IgD-negative memory B cell (primary cell): ENCODE results near the gene STPG4. TPM values are rescaled to one million over a fixed set of nuclear protein-coding genes. Genes with fewer than 3 reads are reported as not detected.

Experiments
- H3K27ac Mint-ChIP-seq, 3 donors: one replicate each; pipeline ENCODE4 v1.8.0; 2020 to 2022; ENCODE audit warnings: mild to moderate bottlenecking in 3 of 3, mixed read lengths in 3 of 3, moderate library complexity in 1 of 3
- H3K27me3 Mint-ChIP-seq: one replicate; pipeline ENCODE4 v1.8.0; 2021; ENCODE audit warnings: mixed read lengths
- H3K36me3 Mint-ChIP-seq: one replicate; pipeline ENCODE4 v1.8.0; 2020; ENCODE audit warnings: mild to moderate bottlenecking, mixed read lengths
- H3K4me1 Mint-ChIP-seq, 3 donors: one replicate each; pipeline ENCODE4 v1.8.0; 2020 to 2022; ENCODE audit warnings: mixed read lengths in 3 of 3, mild to moderate bottlenecking in 1 of 3
- H3K4me3 Mint-ChIP-seq, 4 donors: one replicate each; pipeline ENCODE4 v1.8.0; 2020 to 2022; ENCODE audit warnings: mild to moderate bottlenecking in 4 of 4, mixed read lengths in 4 of 4, moderate library complexity in 3 of 4
- H3K9me3 Mint-ChIP-seq, 3 donors: one replicate each; pipeline ENCODE4 v1.8.0; 2020 to 2021; ENCODE audit warnings: mixed read lengths in 3 of 3, mild to moderate bottlenecking in 1 of 3
- polyA plus RNA-seq: library from polyadenylated mRNA; unstranded; fragments of 300-500 nt; fragmentation: Illumina TruSeq; gene quantifications from one replicate; pipeline ENCODE4 v1.2.3, GENCODE V29; 2021

STPG4 gene
- polyA plus RNA-seq, 1 donor from 2014 or later: not detected

GRCh38 chr2:47162780-47163179, 7.7 kb upstream of the STPG4 start:
- Mint-ChIP-seq H3K4me3 (no peak overlapping the region), H3K9me3 (no peaks in the 10 kb centered on the region), H3K27me3 (no peaks in the 10 kb centered on the region), H3K36me3 (peaks cover 7% of the 10 kb centered on the region), H3K4me1 (peaks cover 18 to 22% (median 18%) of the 10 kb centered on the region in 3 donors), H3K27ac (no peak overlapping the region)

DNA sequence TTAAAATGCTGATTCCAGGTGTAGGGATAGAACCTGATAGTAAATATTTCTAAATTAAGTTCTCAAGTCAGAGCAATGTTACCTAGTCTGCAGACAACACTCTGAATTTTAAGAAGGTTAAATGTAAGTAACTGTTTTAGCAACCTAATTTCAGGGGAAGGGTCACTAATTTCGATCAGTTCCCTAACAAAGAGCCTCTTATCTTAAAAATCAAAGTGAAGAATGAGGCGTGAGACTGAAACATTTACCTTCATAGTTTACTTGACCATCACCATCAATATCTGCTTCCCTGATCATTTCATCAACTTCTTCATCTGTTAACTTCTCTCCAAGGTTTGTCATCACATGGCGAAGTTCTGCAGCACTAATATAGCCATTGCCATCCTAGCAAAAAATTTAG, 6.4 kb upstream of the STPG4 start:
- H3K27ac Mint-ChIP-seq: no peak overlapping the region
- peaks cover 7% of the 10 kb centered on the region for H3K36me3 Mint-ChIP-seq
- H3K9me3 Mint-ChIP-seq: no peaks in the 10 kb centered on the region
- H3K4me3 Mint-ChIP-seq: no peak overlapping the region
- no peaks in the 10 kb centered on the region for H3K27me3 Mint-ChIP-seq
- H3K4me1 Mint-ChIP-seq: peaks cover 17 to 23% (median 18%) of the 10 kb centered on the region in 3 donors

- Mint-ChIP-seq H3K4me1 (peaks cover 17 to 25% (median 19%) of the 10 kb centered on the region in 3 donors), H3K36me3 (peaks cover 7% of the 10 kb centered on the region), H3K9me3 (no peaks in the 10 kb centered on the region)
Observed at GRCh38 chr2:47160660-47161059, 5.6 kb upstream of the STPG4 start.

GRCh38 chr2:47160211-47160610, 5.1 kb upstream of the STPG4 start:
- Mint-ChIP-seq H3K27me3 (no peaks in the 10 kb centered on the region), H3K4me3 (no peak overlapping the region), H3K4me1 (peaks cover 16 to 23% (median 17%) of the 10 kb centered on the region in 3 donors), H3K27ac (peak overlapping the region in 1 of 3 donors; percentile 72), H3K36me3 (peaks cover 7% of the 10 kb centered on the region), H3K9me3 (no peaks in the 10 kb centered on the region)

More at GRCh38 chr2:47160660-47161059, 5.6 kb upstream of the STPG4 start:
- Mint-ChIP-seq H3K27me3 (no peaks in the 10 kb centered on the region), H3K27ac (no peak overlapping the region), H3K4me3 (no peak overlapping the region)

- peak overlapping the region in 1 of 3 donors; percentile 72 for H3K27ac Mint-ChIP-seq
Observed at GRCh38 chr2:47159627-47160026, 4.5 kb upstream of the STPG4 start.

GRCh38 chr2:47158576-47158975, 3.5 kb upstream of the STPG4 start:
- H3K36me3 Mint-ChIP-seq: peaks cover 9% of the 10 kb centered on the region
- H3K27me3 Mint-ChIP-seq: no peaks in the 10 kb centered on the region
- H3K4me3 Mint-ChIP-seq: no peak overlapping the region
- H3K9me3 Mint-ChIP-seq: no peaks in the 10 kb centered on the region
- no peak overlapping the region for H3K27ac Mint-ChIP-seq
- H3K4me1 Mint-ChIP-seq: peaks cover 11 to 16% (median 12%) of the 10 kb centered on the region in 3 donors

More at GRCh38 chr2:47159627-47160026, 4.5 kb upstream of the STPG4 start:
- H3K4me1 Mint-ChIP-seq: peaks cover 13 to 17% (median 15%) of the 10 kb centered on the region in 3 donors
- H3K9me3 Mint-ChIP-seq: no peaks in the 10 kb centered on the region
- no peak overlapping the region for H3K4me3 Mint-ChIP-seq
- H3K27me3 Mint-ChIP-seq: no peaks in the 10 kb centered on the region
- peaks cover 9% of the 10 kb centered on the region for H3K36me3 Mint-ChIP-seq

DNA sequence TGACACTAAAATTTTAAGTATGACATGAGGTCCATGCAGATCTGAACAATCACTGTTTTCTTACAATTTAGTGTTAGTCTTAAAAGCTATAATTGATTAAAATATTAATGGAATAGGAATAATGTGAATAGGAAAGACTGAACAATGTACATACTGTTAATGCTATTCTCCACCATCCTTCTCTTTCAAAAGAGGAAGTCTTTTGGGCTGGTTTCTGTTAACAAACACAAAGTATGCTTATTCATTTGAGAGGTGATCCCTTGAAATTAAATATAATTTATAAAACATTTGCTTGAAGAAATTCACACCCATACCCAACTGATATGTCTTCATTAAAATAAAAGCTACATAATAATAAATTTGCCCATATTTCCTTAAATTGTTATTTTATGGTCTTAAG, 2.3 kb downstream of the STPG4 start:
- Mint-ChIP-seq H3K27me3 (no peaks in the 10 kb centered on the region), H3K9me3 (peaks cover 0 to 3% (median 0%) of the 10 kb centered on the region in 3 donors), H3K4me3 (no peak overlapping the region), H3K36me3 (peaks cover 18% of the 10 kb centered on the region), H3K4me1 (peaks cover 6 to 18% (median 8%) of the 10 kb centered on the region in 3 donors), H3K27ac (no peak overlapping the region)

- H3K36me3 Mint-ChIP-seq: peaks cover 18% of the 10 kb centered on the region
Observed at GRCh38 chr2:47150175-47150574, 4.9 kb downstream of the STPG4 start.

DNA sequence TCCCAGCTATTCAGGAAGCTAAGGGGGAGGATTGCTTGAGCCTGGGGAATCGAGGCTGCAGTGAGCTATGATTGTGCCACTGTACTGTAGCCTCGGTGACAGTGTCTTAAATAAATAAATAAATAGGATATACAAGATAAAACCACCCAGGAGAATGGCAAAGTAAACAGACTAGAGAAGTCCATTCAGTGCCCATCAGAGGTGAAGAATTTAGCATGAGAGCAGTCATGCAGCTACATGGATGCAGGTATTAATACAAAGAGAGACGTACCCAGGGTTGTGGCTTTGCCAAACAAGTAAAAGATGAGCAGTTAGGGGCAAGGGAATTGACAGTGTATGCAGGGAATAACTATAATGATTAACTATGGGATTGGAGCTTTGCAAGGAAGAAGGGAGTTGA, 8.1 kb downstream of the STPG4 start:
- H3K27me3 Mint-ChIP-seq: no peaks in the 10 kb centered on the region
- peaks cover 0 to 3% (median 0%) of the 10 kb centered on the region in 3 donors for H3K9me3 Mint-ChIP-seq
- no peak overlapping the region for H3K27ac Mint-ChIP-seq
- no peak overlapping the region for H3K4me3 Mint-ChIP-seq
- peaks cover 12% of the 10 kb centered on the region for H3K36me3 Mint-ChIP-seq
- no peaks in the 10 kb centered on the region for H3K4me1 Mint-ChIP-seq

More at GRCh38 chr2:47150175-47150574, 4.9 kb downstream of the STPG4 start:
- Mint-ChIP-seq H3K4me1 (peaks cover 3 to 5% (median 4%) of the 10 kb centered on the region in 3 donors), H3K27ac (no peak overlapping the region), H3K27me3 (no peaks in the 10 kb centered on the region), H3K4me3 (no peak overlapping the region), H3K9me3 (peaks cover 0 to 3% (median 0%) of the 10 kb centered on the region in 3 donors)

GRCh38 chr2:47145466-47145865, 9.6 kb downstream of the STPG4 start:
- Mint-ChIP-seq H3K36me3 (peaks cover 10% of the 10 kb centered on the region), H3K4me1 (no peaks in the 10 kb centered on the region), H3K27me3 (no peaks in the 10 kb centered on the region), H3K4me3 (no peak overlapping the region), H3K27ac (no peak overlapping the region), H3K9me3 (peaks cover 0 to 3% (median 0%) of the 10 kb centered on the region in 3 donors)

- H3K27ac Mint-ChIP-seq: no peak overlapping the region
- H3K4me3 Mint-ChIP-seq: no peak overlapping the region
- no peaks in the 10 kb centered on the region for H3K27me3 Mint-ChIP-seq
- H3K4me1 Mint-ChIP-seq: no peaks in the 10 kb centered on the region
- H3K9me3 Mint-ChIP-seq: peaks cover 6 to 19% (median 17%) of the 10 kb centered on the region in 3 donors
- H3K36me3 Mint-ChIP-seq: peaks cover 6% of the 10 kb centered on the region
Observed at GRCh38 chr2:47141520-47141919, 13.6 kb downstream of the STPG4 start.

- Mint-ChIP-seq H3K9me3 (peaks cover 12 to 34% (median 21%) of the 10 kb centered on the region in 3 donors), H3K4me1 (no peaks in the 10 kb centered on the region), H3K27me3 (no peaks in the 10 kb centered on the region), H3K27ac (no peak overlapping the region), H3K4me3 (no peak overlapping the region), H3K36me3 (peaks cover 7% of the 10 kb centered on the region)
Observed at GRCh38 chr2:47134386-47135090, 20.6 kb downstream of the STPG4 start.

- Mint-ChIP-seq H3K4me3 (no peak overlapping the region), H3K4me1 (no peaks in the 10 kb centered on the region), H3K36me3 (peaks cover 5% of the 10 kb centered on the region), H3K9me3 (peaks cover 8 to 29% (median 14%) of the 10 kb centered on the region in 3 donors), H3K27ac (no peak overlapping the region), H3K27me3 (no peaks in the 10 kb centered on the region)
Observed at GRCh38 chr2:47133046-47133445, 22.1 kb downstream of the STPG4 start.

- Mint-ChIP-seq H3K4me1 (peaks cover 0 to 2% (median 0%) of the 10 kb centered on the region in 3 donors), H3K9me3 (peaks cover 2 to 8% (median 5%) of the 10 kb centered on the region in 3 donors), H3K36me3 (peaks cover 4% of the 10 kb centered on the region), H3K4me3 (no peak overlapping the region), H3K27me3 (no peaks in the 10 kb centered on the region), H3K27ac (no peak overlapping the region)
Observed at GRCh38 chr2:47129191-47129706, 25.9 kb downstream of the STPG4 start.

DNA sequence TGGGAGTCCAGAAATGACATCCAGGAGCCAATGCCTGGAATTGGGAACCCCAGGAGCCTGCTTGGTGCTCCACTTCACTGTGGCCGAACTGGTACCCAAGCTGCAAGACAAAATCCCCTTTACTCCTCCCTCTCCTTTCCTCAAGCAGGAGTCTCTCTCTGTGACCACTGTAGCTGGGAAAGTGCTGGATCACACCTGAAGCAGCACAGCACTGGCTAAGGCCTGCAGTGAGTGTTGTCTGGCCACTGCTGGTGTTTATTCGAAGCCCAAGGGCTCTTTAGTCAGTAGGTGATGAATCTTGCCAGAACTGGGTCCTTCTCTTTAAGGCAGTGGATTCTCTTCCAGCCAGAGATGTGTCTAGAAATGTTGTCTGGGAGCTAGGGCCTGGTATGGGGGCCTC, 26.4 kb downstream of the STPG4 start:
- Mint-ChIP-seq H3K4me3 (no peak overlapping the region), H3K27ac (no peak overlapping the region), H3K27me3 (no peaks in the 10 kb centered on the region), H3K36me3 (peaks cover 4% of the 10 kb centered on the region), H3K9me3 (peaks cover 4 to 7% (median 5%) of the 10 kb centered on the region in 3 donors), H3K4me1 (peaks cover 0 to 2% (median 0%) of the 10 kb centered on the region in 3 donors)
